ENCODE results near the gene COLEC12.

- TF ChIP-seq POLR2A (IDR thresholded peaks at IDR 0.05) (no peak), CTCF (IDR thresholded peaks at IDR 0.05) (no peak)
Measured at GRCh38 chr18:407191-407590, 93.3 kb downstream of the COLEC12 start.

All from thyroid gland (tissue), 4 donors.